Stimulated activated CD8-positive, alpha-beta memory T cell treated with anti-CD3 and anti-CD28 coated beads, Interleukin-12 subunit alpha, Interleukin-12 subunit beta, amount 100 ng/mL, for 1 hour (primary cell): ENCODE data around the gene CDC6.
"Not testable (repeated sequence)": the region's sequence is repeated elsewhere in the genome, so short reads cannot be mapped to it uniquely, and the experiment has no call there.

Source experiments
- DNase-seq: peaks from one replicate; pipeline ENCODE4 v3.0.0-alpha.2; 2020; ENCODE audit warnings: low read depth

The CDC6 gene

DNA sequence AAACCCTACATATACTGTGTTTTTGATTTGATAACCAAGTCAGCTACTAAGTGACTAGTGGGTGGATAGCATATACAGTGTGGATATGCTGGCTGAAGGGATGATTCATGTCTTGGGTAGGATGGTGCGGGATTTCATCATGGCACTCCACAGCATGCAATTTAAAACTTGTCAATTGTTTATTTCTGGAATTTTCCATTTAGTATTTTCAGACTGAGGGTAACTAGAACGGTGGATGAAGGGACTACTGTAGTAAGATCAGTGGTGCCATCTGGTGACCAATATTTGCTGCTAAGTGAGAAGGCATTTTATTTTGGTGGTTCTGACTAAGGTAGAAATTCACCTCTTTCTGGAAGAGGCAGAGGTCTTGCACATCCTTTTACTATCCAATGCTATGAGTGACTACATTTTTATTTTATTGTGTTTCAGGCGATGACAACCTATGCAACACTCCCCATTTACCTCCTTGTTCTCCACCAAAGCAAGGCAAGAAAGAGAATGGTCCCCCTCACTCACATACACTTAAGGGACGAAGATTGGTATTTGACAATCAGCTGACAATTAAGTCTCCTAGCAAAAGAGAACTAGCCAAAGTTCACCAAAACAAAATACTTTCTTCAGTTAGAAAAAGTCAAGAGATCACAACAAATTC, 3.1 kb downstream of the CDC6 start:
- DNase-seq, result no peak

DNA sequence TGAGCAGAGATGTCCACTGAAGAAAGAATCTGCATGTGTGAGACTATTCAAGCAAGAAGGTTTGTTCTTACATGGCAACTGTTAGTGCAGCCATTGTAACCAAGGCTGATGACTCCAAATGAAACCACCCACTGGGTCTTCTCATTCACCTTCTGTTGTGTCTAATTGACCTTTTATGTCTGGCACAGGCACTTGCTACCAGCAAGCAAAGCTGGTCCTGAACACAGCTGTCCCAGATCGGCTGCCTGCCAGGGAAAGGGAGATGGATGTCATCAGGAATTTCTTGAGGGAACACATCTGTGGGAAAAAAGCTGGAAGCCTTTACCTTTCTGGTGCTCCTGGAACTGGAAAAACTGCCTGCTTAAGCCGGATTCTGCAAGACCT, 3.6 kb downstream of the CDC6 start:
- no peak for DNase-seq

DNA sequence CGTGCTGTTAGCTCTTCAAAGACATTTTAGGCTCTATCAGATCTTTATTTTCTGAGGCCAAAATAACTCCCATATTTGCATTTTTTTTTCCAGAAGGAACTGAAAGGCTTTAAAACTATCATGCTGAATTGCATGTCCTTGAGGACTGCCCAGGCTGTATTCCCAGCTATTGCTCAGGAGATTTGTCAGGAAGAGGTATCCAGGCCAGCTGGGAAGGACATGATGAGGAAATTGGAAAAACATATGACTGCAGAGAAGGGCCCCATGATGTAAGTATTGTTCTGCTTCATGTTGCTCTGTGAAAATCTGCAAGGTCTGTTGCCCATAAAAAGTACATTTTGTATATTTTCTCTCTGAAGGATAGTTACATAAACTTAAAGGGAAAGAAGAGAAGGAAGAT, 5.7 kb downstream of the CDC6 start:
- DNase-seq, result no peak

DNA sequence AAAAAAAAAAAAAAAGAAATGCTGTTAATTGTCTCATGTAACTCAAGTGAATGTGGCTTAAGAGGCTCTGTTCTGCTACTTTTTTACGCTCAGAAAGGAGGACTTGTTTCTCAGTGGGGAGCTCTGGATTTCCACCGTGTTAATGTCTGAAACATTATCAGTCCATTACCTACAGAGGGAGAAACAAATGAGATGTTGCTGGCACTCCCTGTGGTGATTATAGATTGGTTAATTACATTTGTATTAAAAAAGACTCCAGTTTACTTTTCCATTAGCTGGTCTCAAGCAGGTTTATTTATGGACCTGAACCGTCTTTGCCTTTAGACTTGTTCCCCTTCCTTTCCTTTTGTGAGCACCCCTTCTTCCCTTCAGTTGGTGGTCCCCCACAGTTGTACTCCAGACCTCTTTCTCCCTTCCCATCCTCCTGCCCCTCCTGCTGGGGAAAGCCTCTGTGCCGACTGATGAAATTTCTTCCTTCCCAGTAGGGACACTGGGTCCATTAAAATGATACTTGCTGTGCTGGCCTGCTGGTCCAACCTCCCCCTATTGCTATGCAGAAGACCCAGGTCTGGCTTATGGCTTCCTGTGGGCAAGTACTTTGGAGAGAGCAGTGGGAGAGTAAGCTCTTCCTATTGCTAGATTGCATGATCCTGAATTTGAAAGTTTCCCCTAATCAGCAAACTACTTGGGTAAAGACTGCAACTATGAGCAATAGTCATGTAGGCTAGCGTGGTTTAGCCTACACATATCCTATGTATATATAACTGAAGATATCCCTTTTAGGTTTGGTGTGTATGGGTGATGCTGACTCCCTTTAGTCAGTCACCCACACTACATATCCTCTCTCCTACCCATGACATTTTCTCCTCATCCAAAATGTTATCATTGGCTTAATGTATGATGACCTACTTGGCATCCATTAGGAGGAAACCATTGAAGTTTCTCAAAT, 8.1 kb downstream of the CDC6 start:
- DNase-seq, result no peak

DNA sequence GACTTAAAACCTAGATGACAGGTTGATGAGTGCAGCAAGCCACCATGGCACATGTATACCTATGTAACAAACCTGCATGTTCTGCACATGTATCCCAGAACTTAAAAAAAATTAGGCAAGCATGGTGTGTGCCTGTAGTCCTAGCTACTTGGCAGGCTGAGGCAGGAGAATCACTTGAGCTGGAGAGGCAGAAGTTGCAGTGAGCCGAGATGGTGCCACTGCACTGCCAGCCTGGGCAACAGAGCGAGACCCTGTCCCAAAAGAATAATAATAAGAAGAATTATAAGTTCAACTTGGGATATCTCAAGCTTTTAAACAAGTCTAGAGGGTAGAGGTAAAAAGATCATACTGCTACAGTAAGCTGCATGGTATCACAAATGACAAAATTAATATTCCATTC, 9.8 kb downstream of the CDC6 start:
- DNase-seq, result no peak

DNA sequence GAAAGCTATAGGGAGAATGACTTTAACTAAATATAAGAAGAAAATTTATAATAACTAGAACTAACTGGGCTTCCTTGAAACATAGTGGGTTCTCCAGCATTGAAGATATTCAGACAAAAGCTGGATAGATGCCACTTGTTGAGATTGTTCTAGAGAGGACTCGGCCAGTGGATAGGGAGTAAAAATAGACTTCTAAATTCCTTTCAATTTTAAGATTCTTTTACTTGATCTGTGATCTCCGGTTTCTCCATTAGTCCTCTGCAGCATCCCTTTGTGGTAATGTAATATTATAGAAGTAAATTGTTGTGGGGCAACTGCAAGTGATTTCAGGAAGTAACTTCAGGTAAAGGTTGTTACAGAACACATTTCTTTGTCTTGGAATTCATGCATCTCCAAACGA, 11.0 kb downstream of the CDC6 start:
- no peak for DNase-seq

DNA sequence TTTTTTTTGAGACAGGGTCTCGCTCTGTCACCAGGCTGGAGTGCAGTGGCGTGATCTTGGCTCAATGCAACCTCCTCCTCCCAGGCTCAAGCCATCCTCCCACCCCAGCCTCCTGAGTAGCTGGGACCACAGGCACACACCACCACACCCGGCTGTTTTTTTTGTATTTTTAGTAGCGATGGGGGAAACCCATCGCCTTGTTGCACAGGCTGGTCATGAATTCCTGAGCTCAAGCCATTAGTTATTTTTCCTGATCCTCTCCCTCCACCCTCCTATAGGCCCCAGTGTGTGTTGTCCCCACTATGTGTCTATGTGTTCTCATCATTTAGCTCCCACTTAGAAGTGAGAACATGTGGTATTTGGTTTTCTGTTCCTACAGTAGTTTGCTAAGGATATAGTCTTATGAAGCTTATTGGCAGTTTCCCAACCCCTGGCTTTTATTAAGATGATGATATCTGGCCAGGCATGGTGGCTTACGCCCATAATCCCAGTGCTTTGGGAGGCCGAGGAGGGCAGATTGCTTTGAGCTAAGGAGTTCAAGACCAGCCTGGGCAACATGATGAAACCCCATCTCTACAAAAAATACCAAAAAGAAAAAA, 11.6 kb downstream of the CDC6 start:
- DNase-seq, result not testable (repeated sequence)

DNA sequence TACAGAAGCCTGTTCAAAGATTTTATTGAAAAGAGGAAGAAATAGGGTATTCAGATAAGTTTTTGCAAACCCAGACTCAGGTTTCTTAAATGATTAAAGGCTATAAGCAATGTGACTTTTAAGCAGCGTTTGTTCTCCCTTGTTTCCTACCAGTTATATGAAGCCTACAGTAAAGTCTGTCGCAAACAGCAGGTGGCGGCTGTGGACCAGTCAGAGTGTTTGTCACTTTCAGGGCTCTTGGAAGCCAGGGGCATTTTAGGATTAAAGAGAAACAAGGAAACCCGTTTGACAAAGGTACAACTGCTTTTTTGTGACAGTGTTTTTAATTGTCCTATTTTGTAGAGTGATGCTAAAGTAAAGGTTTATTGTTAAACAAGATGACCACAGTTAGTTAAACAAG, 13.6 kb downstream of the CDC6 start:
- no peak for DNase-seq

DNA sequence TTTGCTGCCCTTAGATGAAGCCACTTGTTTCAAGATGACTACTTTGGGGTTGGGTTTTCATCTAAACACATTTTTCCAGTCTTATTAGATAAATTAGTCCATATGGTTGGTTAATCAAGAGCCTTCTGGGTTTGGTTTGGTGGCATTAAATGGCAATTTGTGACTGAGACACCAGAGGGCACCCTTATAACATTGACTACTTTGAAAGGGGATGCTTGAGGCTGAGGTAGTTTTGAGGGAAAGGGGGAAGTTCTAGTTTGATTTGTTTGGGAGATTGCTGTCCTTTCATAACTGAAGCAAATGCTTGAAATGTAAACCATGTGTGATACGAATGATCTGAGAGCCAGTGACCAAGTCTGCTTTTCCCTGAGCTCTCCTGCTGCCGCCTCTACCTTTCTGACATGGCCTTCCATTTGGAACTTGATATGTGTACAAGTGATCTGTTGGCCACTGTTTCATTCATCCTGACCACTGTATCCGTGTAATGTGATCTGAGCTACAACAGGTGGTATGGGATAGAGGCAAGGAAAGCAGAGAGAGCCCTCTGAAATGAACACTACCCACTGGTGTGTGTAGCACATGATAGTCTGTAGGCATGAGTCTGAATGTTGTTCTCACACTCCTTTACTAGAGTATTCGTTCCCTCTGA, 15.5 kb downstream of the CDC6 start:
- no peak for DNase-seq

DNA sequence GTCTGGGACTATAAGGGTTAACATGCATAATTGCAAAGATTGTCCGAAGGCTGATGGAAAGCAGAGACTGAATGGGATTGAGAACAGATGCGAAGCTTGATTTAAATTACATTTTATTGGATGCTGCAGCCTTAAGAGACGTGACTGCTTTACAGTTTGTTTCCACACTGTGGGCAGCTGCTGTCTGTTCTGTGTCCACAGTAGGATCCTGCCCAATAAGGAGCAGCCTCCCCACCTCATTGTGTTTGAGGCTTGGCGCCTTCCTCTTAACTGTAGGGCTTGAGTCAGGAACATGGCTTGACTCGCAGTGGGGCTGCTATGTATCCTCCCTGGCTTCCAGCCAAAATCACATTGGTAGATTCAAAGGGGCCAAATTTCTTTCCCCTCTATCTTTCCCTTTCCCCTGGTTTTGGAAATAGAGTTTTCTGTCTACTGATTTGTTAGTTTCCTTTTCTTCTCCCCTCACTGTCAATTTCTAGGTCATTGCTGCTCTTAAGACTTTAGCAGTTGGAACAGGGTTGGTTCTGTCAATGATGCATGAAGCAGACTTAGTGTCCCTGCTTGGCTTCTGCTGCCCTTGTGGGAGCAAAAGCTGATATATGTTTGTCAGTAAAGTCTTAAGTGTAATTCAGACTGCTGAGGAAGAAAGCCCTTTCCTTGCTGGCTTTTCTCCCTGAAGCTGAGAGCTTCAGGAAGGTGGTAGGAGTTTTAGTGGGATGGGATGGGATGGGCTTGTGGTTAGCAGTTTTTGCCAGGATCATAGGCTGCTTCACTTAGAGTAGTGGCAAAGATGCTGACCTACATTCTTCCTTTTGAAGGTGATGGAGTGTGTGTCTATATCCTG, 16.3 kb downstream of the CDC6 start:
- no peak for DNase-seq

DNA sequence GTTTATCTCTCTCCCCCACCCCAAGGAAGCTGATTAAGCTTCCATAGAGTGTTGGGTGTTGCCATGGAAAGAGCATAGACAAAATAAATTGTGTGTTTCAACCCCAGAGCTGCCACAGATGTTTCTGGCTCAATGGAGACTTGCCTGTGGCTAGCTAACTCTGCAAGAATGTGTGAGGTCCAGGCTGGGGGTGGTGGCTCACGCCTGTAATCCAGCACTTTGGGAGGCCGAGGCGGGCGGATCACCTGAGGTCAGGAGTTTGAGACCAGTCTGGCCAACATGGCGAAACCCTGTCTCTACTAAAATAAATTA, 16.8 kb downstream of the CDC6 start:
- DNase-seq, result not testable (repeated sequence)

DNA sequence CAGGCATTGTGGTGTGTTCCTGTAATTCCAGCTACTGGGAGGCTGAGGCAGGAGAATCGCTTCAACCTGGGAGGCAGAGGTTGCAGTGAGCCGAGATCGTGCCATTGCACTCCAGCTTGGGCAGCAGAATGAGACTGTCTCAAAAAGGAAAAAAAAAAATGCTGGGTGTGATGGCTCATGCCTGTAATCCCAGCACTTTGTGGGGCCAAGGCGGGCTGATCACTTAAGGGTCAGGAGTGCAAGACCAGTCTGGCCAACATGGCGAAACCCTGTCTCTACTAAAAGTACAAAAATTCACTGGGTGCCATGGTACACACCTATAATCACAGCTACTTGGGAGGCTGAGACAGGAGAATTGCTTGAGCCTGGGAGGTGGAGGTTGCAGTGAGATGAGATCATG, 17.2 kb downstream of the CDC6 start:
- not testable (repeated sequence) for DNase-seq

DNA sequence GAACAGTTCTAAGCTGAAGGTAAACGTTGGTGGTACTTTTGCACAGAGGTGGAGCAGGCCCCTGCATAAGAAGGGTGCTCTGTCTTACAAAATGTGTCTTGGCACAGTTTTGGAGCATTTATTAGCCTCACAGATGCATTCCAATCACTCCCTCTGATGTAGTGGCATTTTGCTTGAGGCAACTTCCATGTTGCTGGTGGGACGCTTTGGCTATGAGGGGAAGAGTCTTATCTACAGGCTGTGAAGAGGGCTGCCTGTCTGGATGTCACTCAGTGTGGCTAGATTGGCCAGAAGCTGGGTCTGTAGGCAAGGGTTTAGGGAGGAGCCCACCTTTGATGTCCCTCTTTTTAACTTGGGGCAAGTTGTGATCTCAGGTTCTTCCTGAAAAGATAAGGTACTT, 18.7 kb downstream of the CDC6 start:
- no peak for DNase-seq

DNA sequence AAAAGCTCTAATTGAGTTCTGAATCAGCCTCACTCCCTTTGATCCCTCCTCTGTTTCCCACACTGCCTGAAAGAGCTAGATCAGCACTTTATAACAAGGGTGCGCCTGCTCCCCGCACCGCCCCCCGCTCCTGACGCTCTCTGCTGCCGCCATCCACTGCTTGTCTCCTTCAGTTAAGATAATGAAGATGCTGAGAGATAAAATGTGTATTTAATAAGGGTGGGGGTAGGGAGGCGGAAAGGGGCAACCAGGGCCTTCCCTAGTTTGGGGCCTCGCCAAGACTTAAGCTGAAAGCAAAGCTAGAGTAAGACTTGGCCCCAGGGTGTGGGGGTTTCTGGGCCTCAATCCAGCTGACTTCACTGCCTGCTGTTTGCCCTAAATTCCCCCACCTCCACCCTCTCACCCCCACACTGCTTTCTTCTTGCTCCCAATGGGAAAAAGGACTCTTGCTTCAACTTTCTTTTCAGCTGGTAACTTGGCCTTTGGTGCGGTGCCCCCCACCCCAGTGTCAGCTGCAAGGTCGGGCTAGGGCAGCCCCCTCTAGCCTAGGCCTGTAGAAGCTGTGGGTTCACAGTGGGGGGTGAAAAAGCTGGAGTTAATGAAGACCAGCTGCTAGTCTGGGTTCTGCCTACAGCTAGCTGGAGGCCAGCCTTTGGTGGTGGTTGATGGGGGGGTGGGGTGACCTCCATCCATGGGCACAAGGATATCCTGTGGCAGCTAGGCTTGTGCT, 19.5 kb downstream of the CDC6 start:
- no peak for DNase-seq

DNA sequence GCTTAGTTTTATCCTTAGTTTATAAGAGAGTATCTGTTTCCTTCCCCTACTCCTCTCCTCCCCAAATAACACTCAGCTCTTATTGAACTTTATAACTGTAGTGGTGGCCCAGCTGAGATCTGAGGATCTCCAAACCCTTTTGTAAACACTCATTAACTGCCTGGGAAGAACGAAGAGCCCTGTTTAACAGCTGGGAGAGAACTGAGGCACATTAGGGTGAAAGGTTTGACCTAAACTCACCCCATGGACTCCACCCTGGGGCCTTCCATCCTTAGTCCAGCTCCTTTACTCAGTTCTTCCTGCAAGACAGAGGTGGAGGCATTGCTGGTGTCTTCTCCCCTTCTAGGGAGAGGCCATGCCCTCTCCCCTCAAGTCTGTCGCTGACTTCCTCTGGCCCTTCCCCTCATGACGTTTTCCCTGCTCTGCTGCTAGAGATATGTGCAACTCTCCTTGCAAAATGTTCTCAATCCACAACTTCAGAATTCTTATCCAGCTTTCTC, 20.1 kb downstream of the CDC6 start:
- DNase-seq, result no peak

DNA sequence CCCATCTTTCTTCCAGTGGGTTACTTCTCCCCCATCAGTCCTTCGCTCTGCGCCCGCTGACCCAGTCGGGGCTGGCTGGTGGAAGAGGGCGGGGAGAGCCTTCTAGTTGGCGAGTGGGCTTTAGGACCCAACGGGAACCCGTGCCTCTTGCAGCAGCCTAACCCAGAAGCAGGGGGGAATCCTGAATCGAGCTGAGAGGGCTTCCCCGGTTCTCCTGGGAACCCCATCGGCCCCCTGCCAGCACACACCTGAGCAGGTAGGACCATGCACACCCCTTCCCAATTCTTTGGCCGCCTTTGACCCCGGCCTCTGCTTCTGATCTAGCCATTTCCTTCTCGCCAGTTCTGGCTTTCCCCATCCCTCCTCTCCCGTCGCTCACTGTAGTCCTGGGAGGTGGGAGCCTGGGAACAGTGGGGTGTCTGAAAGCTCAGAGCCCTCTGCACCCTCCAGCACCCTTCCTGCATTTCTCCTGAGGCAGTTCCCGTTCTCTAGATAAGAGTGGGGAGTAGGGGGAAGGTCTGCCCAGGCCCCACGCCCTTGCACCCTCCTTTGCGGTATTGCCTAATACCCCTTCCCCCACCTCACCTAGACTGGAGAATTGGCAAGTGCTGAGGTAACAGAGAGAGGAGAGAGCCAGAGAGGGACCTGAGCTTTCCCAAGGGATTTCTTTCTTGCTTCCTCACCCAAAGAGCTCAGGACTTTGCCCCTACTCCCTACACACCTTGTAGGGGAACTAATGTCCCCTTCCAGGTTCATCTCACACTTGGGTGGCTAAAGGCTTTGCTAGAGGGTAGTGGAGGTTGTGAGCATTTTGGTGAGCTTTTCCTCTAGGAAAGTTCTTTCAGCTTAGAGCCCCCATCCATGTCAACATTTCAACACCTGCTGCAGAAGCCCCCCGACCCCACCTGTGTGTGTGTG, 21.6 kb downstream of the CDC6 start, which contains the start of gene RARA:
RARA (plus strand) TSS at position 150 of the 918 bp plus-strand sequence. CDS start 22,039 bp downstream, outside the sequence.
- no peak for DNase-seq

DNA sequence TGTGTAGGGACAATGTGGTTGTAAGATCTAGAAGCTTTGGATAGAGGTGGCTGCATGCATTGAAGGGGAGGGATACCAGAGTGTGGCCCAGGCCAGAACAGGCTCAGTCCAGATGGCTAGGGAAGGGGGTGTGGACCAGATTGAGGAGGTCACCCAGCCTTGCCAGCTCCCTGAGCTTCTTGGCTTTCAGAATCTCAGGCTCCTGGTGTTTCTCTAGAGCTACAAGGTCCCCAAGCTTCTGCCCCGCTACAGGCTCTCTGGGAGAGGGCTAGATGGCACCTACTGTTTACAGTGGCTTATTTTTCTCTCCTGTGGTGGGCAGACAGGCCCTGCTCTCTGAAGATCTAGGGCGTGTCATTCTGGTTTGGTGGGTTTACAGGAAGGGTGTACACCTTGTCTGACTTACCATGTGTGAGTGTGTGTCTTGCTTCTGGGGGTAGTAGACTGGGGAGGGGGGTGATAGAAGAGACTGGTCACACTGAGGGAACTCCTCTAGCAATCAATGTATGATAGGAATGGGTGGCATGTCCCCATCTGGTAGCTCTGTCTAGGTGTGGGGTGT, 22.4 kb downstream of the CDC6 start:
- DNase-seq, result no peak

DNA sequence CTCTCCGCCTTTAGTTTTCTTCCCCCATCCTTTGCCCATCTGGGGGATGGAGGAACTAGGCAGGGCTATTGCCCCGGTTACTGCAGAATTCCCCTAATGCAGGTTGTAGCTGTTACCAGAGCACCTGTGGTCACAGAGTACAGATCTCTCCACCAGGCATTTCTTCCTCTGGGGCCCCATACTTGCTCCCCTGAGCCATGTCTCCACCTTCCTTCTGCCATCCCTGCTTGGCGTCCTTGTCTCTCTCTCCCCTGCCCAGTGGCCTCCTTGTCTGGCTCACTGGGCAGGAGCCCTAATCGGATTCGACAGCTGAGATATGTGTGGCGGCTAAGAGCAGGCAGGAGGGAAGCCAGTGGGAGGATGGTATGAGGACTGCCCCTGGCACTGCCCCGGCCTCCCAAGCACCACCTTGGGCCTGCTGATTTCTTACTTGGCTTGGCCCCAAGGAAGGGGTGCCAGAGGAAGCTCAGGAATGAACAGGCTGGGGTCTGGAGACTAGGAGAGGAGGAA, 23.3 kb downstream of the CDC6 start:
- DNase-seq, result no peak

DNA sequence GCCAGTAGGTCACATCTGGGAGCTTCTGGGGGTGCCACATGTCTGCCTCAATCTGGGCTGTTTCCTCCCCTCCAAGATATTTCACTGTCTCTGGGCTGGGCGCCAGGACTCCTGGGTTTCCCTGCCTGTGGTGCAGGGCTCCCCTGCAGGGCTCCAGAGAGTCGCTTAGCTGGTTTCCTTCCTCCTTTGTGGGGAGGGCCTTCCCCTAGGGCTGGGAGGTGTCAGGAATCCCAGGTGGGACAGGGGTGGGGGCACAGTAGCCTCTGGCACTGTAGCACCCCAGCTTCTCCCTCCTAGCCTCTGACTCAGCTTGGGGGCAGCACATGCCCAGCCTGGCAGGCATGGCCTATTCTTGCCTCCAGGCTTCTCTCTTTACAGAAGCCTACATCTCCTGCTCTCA, 23.9 kb downstream of the CDC6 start:
- no peak for DNase-seq
